Limb (tissue), 2 donors: ENCODE results near the gene PHAX.
"Not testable (repeated sequence)": the region's sequence is repeated elsewhere in the genome, so short reads cannot be mapped to it uniquely, and the experiment has no call there.

Experiments used
- DNase-seq, 2 donors: peaks; one replicate each; pipeline ENCODE4 v3.0.0-alpha.2; 2016; ENCODE audit errors: extremely low spot score in 2 of 2

PHAX gene

DNA sequence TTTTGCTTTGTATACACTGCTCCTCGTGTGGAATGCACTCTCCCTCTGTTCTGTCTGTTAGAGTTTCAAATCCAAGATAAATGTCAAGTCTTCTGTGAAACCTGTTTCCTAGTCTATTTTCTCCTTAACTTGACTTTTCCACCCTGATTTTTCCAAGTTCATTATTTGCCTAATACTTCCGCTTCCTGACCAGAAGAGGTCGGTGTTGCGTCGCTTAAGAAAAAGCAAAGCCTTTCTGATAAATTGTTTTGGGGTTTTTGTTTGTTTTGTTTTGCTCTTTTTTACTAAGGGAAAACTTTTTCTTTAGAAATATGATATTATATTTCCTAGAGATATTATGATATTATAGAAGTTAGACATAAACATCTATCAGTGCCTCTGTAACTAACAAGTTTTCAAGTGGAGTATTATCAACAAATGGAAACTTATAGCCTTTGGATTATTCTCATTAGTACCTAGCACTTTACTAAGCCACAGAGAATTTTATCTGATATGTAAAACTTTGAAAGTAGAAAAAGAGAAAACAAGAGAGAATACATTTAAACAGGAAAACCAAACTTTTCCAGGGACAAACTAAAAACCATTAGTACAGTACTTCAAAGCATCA lies 55.8 kb downstream of the PHAX start:
- peak in 1 of 2 donors; percentile 55 for DNase-seq

DNA sequence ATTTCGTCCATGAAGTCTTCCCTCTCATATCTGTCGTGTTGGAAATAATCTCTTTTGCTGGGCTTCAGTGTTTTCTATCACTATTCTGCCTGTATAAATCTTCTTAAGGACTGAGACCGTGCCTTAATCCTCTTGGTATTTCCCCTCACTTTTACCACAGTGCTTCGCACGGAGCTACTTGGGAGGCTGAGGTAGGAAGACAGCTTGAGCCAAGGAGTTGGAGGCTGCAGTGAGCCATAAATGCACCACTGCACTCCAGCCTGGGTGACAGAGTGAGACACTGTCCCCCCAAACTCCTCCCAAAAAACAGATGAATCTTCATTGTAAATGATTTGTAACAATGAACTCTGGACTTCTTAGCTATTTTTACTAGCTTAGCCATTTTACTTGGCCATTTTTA lies 57.8 kb downstream of the PHAX start:
- no peak for DNase-seq

DNA sequence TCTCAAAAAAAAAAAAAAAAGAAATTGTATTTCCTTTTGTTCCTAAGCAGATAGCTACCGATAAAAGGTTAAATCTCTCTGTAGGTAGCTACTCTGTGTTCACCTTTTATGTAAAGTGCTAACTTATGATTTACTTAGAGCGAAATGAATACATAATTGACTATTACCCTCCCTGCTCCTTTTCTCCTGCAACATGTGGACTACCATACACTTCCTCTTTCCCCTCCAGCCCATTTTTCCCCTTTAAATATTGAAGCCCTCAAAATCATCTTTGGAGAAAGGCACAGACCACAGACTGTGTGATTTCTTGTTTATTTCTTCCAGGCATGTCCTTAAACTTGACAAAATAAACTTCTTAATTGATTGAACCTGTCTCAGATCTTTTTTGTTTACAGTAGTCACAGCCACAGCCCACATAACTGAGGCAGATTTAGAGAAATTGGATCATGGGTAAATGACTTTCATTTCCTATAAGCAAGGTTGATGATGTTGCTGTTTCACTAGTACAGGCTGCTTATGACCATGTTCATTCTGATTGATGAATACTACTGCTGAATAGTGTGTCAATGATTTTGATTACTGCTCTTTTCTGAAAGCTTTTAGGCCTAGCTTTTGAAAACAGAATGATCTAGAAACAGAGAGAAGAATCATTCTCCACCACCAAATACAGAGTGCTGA lies 59.2 kb downstream of the PHAX start:
- no peak for DNase-seq

DNA sequence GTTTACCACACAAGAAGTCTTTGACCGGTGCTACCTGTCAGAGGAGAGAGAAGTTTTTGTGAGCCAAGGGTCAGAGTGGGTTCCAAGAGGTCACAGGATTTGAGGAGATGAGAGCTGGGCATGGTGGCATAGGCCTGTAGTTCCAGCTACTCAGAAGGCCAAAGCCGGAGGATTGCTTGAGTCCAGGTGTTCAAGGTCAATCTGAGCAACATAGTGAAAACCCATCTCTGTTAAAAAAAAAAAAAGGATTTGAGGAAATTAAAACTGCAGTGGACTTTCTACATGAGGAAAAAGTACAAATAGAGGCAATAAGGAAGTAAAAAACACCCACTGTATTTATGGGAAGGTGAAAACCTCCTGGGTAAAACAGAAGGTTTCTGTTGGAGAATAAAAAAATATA lies 63.8 kb downstream of the PHAX start:
- DNase-seq, result no peak

GRCh38 chr5:126670109-126670508 lies 69.4 kb downstream of the PHAX start:
- DNase-seq, result not testable (repeated sequence)

- not testable (repeated sequence) for DNase-seq
These were observed 70.9 kb downstream of the PHAX start for GRCh38 chr5:126671681-126672080.

GRCh38 chr5:126673477-126673876 lies 72.7 kb downstream of the PHAX start:
- no peak for DNase-seq

- DNase-seq, result no peak
These were observed 73.4 kb downstream of the PHAX start for GRCh38 chr5:126674145-126674544.

DNA sequence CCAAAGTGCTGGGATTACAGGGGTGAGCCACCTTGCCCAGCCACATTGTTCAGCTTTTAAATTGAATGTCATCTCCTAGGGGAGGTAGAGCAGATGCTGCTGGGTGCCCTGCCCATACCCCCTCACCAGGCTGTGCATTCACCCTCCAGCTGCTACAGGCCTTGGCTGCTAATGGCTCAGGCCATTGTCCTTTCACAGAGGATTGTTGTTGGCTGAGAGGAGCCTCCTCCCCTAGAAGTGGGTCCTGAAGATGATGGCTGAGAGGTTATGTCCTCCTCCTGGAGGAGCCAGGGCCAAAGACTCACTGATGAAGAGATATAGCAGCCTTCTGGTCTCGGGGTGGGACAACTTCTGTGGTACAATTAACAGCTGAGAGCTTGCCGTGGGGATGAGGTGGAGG lies 74.6 kb downstream of the PHAX start:
- DNase-seq, result no peak

DNA sequence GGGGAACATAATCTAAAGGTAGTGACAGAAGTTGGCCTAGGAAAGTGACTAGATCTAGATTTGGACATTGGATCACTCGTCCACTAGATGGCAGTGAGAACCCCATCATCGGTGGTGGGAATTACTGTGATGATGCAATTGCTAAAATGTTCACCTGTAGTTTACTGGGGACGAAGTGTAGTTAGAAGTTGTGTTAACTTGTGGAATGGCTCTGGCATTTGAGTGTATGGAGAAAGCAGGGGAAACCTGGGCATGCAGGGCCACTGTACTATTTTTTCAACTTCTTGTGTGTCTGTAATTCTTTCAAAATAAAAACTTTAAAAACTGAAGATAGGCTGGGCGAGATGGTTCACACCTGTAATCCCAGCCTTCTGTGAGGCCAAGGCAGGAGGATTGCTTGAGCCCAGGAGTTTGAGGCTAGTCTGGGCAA lies 75.5 kb downstream of the PHAX start:
- DNase-seq, result peak; percentile 58 to 64
